Activated CD4-positive, alpha-beta T cell treated with anti-CD3 and anti-CD28 coated beads for 1 hour (primary cell): ENCODE measurements around the gene SYNGR3.
"Not testable (repeated sequence)": the region's sequence is repeated elsewhere in the genome, so short reads cannot be mapped to it uniquely, and the experiment has no call there.

Experiments
- DNase-seq: peaks from one replicate; pipeline ENCODE4 v3.0.0-alpha.2; 2020

Gene SYNGR3

DNA sequence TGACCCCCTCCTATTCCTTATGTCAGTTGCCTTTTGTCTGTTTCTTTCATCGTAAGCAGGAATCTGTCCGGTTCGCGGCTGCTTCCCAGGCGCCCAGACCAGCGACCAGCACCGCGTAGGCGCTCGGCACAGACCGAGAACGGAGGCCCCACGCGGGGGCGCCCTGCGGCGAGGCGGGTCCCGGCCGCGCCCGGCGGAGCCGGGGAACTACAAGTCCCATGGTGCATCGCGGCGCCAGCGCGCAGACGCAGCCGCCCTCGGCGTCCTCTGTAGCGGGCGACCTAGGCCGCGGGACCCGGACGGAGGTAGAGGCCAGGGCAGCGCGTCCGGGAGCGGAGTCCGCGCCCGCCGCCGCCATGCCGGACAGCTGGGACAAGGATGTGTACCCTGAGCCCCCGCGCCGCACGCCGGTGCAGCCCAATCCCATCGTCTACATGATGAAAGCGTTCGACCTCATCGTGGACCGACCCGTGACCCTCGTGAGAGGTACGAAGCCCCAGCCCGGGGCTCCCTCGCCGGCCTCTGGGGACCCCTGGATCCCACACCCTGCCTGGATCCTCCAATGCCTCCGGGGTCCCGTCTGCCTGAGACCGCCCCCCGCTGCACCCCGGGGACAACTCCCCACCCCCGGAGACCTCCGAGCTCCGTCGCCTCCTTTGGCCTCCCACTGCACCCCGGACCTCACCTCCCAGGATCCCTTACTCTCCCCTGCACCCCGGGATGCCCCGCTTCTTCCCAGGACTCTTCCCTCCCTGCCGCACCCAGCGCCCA is 30.3 kb upstream of the SYNGR3 start, which contains the start of gene NDUFB10:
NDUFB10 (plus strand) TSS at position 270 of the 771 bp plus-strand sequence; CDS start at position 357, 87 bp downstream.
- peak; percentile 87 for DNase-seq

DNA sequence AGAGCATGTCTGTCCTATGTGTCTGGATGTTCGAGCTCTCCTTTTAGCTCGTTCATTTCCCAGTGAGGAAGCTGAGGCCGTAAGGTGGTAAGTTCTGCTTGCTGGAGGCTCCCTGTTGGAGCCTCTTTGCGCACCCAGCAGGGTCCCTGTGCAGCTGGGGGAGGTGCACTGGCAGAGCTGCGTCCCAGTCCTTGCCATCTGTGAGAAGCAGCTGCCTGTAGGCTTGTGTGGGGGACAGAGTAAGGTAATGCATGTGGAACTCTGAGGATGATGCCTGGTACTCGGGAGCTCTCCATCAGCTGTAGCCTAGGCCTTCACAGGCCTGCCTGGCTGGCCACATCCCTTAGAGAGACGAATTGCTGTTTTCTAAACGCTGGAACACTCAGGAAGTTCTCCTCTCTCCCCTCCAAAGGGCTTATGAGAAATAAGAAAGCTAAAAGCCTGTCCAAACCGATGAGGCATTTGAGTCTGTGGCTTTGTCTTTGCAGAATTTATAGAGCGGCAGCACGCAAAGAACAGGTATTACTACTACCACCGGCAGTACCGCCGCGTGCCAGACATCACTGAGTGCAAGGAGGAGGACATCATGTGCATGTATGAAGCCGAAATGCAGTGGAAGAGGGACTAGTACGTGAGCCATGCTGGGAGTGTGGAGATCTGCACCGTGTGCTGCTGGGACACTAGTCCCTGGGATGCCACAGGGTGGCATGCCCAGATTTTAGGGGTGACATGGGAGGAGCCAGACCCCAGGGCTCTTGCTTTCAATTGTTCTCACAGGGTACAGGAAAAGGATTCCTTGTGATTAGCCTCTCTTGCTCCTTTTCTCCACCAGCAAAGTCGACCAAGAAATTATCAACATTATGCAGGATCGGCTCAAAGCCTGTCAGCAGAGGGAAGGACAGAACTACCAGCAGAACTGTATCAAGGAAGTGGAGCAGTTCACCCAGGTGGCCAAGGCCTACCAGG is 28.8 kb upstream of the SYNGR3 start:
- DNase-seq = no peak

DNA sequence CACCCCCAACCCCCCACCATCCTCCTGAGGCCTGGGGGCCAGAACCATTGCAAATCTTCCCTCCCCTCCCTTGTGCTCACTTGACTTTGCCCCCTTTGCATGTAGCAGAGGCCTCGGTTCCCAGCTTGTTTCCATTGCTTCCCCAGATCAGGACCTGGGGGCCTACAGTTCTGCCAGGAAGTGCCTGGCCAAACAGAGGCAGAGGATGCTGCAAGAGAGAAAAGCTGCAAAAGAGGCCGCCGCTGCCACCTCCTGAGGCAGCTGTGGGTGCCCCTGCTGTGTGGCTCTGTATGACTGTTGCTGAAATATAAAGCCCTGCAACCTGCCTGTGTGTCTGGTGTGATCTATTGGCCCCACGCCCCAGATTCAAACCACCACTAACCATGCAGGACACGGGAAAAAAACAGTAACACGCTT is 28.1 kb upstream of the SYNGR3 start:
- no peak for DNase-seq

DNA sequence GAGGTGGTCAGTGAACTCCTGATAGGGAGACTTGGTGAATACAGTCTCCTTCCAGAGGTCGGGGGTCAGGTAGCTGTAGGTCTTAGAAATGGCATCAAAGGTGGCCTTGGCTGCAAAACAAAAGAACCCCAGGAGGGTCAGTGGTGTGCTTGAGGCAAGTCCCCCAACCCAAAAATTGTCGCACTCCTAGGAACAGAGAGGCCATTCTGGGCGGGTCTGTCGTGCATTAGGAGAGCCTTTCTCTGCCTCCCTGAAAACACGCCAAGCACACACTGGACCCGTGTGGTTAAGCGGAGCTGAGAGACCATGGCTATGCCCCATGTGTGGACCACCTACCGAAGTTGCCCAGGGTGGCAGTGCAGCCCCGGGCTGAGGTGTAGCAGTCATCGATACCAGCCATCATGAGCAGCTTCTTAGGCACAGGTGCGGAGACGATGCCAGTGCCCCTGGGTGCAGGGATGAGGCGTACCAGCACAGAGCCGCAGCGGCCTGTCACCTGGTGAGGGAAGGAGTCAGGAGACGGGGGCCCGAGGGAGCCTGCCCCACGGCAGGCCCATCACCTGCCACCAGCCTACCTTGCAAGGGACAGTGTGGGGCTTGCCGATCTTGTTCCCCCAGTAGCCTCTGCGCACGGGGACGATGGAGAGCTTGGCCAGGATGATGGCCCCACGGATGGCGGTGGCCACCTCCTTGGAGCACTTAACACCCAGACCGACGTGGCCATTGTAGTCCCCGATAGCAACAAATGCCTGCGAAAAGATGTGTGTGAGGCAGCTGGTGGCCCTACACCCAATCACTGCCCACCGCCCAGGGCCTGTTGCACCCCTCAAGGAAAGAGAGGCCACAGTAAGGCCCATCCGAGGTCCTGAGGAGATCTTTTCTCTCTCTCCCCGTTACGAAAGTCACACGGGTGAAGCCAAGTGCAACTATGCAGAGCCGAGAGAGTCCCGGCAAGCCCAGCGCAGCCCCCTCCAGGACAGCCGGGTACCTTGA is 27.3 kb upstream of the SYNGR3 start:
- not testable (repeated sequence) for DNase-seq

DNA sequence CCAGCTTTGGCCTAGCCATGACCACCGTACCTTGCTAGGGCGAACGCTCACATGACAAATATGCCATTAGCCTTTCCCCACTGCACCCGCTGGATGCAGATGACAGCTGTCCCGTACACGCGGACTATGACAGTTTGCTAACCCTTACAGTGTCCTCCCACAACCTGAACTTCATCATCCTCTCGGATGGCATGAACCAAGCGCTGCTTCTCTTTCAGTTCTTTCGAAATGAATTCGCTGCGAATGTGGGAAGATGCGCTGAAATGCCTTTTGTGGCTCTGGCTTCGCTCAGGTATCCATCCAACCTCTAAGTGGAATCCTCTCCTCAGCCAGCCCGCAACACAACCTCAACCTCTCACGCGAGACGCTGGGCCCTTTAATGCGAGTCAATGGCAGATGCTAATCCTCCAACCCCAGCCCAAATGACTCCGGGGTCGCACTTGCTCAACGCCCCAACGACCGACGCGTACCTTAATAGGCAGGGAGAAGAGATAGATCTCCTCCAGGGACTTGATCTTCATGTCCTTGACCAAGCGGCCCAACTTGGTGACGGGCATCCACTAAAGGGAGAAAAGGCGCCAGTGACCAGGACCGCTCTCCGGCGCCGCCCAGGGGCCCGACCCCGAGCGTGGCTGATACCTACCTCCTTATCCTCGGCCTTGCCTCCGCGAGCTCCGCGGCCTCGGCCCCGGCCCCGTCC is 25.8 kb upstream of the SYNGR3 start:
- DNase-seq = no peak

DNA sequence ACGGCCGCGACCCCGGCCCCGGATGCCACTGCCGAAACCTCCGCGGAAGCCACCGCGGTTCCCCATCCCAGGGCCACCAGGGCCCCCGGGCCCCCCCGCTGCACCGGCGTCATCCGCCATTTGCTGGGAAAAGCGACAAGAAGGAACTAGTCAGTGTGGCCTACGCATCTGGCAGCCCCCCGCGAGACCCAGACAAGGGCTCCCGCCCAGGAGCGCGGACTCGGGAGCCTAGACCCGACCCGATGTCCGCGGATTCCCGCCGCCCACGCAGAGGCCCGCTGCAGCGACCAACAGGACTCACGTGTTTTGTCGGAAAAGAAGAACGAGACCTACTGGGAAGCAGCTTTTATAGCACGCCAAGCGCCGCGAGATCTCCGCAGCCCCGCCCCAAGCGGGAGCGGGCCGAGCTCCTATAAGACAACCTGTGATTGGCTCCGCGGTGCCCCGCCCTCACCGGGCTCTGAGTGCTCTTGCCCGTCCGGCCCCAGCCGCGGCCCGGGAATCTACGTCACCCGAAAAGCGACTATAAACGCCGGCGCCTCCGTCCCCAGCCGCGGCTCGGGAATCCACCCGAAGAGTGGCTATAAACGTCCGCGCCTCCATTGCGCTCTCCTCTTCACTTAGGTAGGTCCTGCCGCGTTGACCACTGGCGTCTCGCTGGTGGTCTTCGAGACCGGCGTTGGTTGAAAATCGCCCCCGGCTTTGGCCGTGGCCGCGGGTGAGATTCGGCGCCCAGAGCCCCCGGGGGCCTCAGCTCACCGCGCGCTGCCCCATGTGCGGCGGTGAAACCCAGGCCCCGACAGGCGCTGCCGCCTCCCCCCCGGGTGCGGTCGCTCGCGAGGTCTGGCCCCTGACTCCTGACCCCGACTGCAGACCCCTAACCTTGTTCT is 25.0 kb upstream of the SYNGR3 start, which contains the start of gene RPS2:
RPS2 (minus strand) TSS at position 321 of the 890 bp plus-strand sequence; CDS start at position 120, 201 bp downstream.
- peak; percentile 97 for DNase-seq

DNA sequence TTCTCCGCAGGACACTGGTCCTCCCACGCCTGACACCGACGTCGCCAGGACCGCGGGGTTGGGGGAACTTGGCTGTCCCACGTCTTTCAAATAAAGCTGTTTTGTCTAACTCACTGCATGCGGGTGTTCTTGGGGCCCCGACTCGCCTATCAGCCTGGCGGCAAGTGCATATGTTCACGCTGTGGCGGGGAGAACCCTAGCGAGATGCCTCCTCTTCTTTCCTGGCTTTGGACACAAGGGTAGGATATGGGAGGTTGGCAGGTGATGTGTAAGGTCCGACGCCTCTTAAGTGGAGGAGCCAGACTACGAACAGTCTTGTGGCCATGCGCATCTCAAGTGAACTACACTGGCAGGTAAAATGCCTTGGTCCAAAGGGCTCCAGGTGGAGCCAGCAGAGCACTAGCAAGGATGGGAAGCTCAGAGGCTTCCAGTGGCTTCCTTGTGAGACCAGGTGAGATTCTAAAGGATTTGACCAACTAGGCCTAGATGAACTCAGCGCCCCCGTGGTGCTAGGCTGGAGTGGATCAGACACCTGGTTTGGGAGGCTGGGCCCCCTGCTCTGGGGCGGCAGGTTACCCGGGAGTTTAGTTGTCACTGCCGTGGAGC is 24.3 kb upstream of the SYNGR3 start:
- DNase-seq = no peak

DNA sequence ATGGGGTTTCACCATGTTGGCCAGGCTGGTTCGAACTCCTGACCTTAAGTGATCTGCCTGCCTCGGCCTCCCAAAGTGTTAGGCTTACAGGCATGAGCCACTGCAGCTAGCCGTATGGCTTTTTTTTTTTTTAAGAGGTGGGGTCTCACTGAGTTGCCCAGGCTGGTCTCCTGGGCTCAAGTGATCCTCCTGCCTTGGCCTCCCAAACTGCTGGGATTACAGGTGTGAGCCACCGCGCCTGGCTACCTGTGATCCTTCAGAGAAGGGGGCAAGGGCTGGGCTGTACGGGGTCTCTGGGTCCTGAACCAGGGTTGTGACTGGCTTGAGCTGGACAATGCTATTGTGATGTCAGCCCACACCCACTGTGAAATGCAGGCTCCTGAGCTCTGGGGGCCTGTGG is 23.3 kb upstream of the SYNGR3 start, which contains the start of gene RNF151:
RNF151 (plus strand) TSS at position 397 of the 400 bp plus-strand sequence. CDS start 26 bp downstream, outside the sequence.
- DNase-seq = no peak

DNA sequence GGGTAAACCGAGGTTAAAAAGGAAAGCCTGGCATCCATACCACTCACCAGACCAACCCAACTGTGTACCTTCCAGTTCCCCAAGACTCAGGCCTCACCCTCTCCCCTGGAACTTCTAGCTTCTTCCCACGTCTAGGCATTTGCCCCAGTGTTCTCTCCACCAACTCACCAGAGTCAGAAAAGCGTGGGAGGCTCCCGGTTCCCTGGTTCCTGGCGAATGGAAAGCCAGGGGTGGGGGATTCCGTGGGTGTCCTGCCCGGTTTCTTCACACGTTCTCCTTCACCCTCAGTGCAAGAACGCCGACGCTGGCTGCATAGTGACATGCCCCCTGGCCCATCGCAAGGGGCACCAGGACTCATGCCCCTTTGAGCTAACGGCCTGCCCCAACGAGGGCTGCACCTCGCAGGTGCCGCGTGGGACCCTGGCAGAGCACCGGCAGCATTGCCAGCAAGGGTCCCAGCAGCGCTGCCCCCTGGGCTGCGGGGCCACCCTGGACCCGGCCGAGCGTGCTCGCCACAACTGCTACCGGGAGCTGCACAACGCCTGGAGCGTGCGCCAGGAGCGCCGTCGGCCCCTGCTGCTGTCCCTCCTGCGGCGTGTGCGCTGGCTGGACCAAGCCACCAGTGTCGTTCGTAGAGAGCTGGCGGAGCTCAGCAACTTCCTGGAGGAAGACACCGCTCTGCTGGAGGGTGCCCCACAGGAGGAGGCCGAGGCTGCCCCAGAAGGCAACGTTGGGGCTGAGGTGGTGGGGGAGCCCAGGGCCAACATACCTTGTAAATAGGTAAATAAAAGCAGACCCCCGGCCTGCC is 21.4 kb upstream of the SYNGR3 start:
- no peak for DNase-seq

DNA sequence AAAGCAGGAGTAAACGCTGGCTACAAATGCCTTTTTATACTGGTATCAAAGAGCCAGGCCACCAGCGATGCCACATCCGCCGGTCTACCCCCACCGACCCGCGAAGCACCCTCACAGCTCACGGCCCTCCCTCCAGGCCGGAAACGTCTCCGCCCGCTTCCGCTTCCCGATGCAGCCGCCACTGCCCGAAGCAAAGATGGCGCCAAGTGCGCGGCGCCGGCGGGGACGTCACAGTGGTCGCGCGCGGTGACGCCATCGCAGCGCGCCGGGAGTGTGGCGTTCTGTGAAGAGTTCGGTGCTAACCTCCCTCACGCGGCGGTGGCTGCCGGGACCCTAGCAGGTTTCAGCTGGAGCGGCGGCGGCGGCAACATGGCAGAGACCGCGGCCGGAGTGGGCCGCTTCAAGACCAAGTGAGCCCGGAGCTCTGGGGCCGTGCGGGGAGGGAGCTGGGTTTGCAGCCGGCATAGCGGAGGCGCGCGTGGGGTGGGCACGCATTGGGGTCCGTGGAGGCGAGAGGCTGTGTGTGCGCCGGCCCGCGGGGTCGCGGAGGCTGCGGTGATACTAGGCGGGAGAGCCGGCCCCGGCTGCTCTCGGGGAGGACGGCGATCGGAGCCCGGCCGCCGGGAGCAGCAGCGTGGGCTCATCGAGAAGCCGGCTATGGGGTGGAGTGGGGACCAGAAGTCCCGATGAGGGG is 17.8 kb upstream of the SYNGR3 start, which contains the start of gene TBL3:
TBL3 (plus strand) TSS at position 258 of the 694 bp plus-strand sequence; CDS start at position 370, 112 bp downstream.
- peak; percentile 95 for DNase-seq

DNA sequence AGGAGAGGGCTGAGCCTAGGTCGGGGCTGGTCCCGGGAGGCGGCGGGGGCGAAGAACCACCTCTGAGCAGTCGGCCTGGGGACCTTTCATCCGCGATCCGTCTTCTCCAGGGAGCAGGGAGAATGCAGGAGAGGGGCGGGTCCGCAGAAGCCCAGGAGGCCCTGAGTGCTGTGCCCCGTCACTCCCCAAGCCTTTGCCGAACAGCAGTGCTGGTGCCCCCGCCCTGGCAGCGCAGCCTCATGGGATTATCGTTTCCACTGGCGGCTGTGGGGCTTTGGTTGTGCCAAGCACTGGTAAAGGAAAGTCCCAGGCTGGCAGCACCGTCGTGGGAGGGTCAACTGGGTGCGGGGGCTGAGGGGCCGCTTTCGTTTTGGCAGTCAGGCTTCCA is 17.3 kb upstream of the SYNGR3 start:
- no peak for DNase-seq

DNA sequence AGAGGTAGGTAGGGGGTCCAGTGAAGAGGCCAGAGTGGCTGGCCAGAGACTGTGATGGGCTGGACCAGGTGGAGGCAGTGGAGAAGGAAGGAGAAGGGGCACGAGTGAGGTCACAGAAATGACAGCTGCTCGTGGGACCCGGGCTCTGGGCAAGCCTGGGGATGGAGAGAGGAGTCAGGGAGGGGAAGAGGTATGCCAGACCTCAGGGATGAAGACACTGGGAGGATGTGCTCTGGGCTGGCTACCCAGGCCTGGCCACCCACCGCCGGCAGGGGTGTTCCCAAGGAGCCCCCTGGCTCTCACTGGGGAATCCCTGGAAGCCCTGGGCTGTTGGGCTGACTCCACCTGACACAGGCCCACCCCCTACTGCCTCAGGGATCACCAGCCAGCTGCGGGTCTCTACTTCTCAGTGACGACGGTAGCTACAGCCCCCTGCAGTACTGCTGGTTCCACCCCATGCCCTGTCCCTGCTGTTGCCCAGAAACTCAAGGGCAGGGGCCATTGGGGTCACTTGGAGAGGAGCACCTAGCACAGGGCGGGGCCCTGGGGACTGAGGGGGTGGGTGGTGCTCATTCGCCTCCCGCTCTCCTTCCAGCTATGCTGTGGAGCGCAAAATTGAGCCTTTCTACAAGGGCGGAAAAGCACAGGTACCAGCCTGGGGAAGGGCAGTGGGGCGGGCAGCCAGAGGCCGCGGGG is 16.2 kb upstream of the SYNGR3 start:
- no peak for DNase-seq

DNA sequence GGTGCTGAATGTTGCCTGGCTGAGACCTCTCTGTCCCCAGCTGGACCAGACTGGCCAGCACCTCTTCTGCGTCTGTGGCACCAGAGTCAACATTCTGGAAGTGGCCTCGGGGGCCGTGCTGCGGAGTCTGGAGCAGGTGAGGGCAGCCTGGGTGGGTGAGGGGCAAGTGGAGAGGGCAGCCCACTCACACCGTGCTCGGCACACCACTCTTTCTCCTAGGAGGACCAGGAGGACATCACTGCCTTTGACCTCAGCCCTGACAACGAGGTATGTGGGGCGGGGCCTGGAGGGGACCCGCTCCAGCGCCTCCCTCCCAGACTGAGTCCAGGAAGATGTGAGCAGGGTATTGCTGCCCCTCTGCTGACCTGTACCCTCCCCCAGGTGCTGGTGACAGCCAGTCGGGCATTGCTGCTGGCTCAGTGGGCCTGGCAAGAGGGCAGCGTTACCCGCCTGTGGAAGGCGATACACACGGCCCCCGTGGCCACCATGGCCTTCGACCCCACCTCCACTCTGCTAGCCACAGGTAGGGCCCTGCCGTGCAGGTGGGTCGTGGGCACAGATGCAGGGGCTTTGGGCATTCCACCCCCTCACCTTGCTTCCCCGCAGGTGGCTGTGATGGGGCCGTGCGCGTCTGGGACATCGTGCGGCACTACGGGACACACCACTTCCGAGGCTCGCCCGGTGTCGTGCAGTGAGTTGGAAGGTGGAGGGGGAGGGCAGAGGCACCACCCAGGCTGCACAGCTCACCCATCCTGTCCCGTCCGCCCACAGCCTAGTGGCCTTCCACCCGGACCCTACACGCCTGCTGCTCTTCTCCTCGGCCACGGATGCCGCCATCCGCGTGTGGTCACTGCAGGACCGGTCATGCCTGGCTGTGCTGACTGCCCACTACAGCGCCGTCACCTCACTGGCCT is 15.4 kb upstream of the SYNGR3 start:
- DNase-seq = no peak

DNA sequence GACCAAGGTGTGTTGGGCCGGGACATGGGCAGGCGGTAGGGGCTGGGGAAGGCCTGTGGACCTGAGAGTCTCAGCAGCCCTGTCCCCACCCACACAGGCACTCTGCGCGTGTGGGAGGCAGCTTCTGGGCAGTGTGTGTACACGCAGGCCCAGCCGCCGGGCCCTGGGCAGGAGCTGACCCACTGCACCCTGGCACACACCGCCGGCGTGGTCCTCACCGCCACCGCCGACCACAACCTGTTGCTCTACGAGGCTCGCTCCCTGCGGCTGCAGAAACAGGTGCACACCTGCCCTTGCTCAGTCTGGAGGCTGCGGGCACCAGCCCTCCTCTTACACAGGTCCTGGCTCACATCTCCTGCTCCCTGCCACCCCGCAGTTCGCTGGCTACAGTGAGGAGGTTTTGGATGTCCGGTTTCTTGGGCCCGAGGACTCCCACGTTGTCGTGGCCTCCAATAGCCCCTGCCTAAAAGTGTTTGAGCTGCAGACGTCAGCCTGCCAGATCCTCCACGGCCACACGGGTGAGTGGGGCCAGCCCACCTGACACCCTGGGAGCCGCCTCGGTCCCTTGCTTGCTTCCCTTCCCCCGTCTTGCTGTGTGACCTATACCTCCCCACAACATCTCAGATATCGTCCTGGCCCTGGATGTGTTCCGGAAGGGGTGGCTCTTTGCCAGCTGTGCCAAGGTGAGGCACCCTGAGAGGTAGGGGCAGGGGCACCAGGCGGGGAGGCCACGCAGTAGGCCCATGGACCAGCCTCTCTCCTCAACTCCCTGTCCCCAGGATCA is 14.1 kb upstream of the SYNGR3 start:
- DNase-seq = no peak

DNA sequence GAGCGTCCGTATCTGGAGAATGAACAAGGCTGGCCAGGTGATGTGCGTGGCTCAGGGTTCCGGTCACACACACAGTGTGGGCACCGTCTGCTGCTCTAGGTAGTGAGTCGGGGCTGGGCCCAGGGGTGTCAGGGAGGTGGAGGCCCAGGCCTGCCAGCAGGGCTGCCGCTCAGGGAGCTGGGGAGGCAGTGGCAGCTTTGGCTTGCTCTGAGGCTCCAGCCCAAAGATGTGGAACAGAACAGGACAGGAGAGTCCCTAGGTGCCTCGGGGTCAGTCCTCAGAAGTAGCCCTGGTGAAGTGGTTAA is 13.6 kb upstream of the SYNGR3 start:
- DNase-seq = no peak
